ENCODE data around the gene ZNF664. TPM values are rescaled to one million over a fixed set of nuclear protein-coding genes. Genes with fewer than 3 reads are reported as not detected.

Gene ZNF664
- total and polyA plus RNA-seq, 2 of the 13 experiments (the other 11 are each of a cell fraction or from before 2014, with no cell fraction given): 43.9 to 56.5 TPM

- in situ Hi-C loops (cut with HindIII; ENCODE audit: extremely low pct_ligation_motif_present, low pct_unique_long_range_greater_than_20kb): no loop called here
- Histone ChIP-seq H3K36me3 (replicated peaks in 1 of 2; ENCODE audit: control insufficient read depth in 1 of 2, insufficient read depth in 2 of 2, low read length in 2 of 2) (peaks cover 19 to 85% of the 10 kb centered on the region in 2 experiments), H3K79me2 (ENCODE audit: insufficient read depth, low read length) (peaks cover 21% of the 10 kb centered on the region), H3K4me1 (ENCODE audit: insufficient read depth, low read length) (0 out of 2 replicates have a peak, but pooled peaks cover 7% of the 10 kb centered on the region), H3K27ac (ENCODE audit: extremely low read length, insufficient read depth, low read length) (no peak overlapping the region), H3K4me3 (replicated peaks in 1 of 3; ENCODE audit: insufficient read depth in 1 of 3, low read depth in 2 of 3, low read length in 3 of 3) (no peak overlapping the region), H3K9ac (ENCODE audit: insufficient read depth, low read depth, low read length) (no peak overlapping the region), H4K20me1 (ENCODE audit: insufficient read depth, low read length) (peaks cover 12% of the 10 kb centered on the region), H2AFZ (ENCODE audit: low read length) (no peak overlapping the region), H3K4me2 (ENCODE audit: low read depth, low read length) (no peak overlapping the region), H3K27me3 (ENCODE audit: control insufficient read depth in 1 of 2, insufficient read depth in 2 of 2, low read length in 2 of 2) (no peaks in the 10 kb centered on the region), H3K9me3 (ENCODE audit: low read length) (no peaks in the 10 kb centered on the region)
- intact Hi-C loops (cut with micrococcal nuclease; ENCODE audit: unreplicated experiment): no loop called here
- ChIA-PET CTCF (ENCODE audit: low intra/inter-chr PET ratio, low total read pairs) (no interaction called here), POLR2A (no interaction called here)
- ATAC-seq (no peak), DNase-seq (ENCODE audit: low spot score) (no peak), FAIRE-seq (no peak)
- BruUV-seq (replicated peaks): no TSS peak
- TF ChIP-seq RFXAP (CRISPR knock-in tag; IDR thresholded peaks at IDR 0.05; ENCODE audit: borderline replicate concordance): no peak
- TF ChIP-seq TMF1 (CRISPR knock-in tag; IDR thresholded peaks at IDR 0.05; ENCODE audit: low read depth): no peak
- no peak for TF ChIP-seq ZBTB7A (CRISPR knock-in tag; IDR thresholded peaks at IDR 0.05)
- TF ChIP-seq NFIC (IDR thresholded peaks at IDR 0.05; ENCODE audit: low read length): no peak
- no peak for TF ChIP-seq NR1H2 (CRISPR knock-in tag; IDR thresholded peaks at IDR 0.05; ENCODE audit: borderline replicate concordance, low read depth)
- TF ChIP-seq SP140L (CRISPR knock-in tag; IDR thresholded peaks at IDR 0.05; ENCODE audit: borderline replicate concordance): no peak
- TF ChIP-seq ZNF225 (CRISPR knock-in tag; IDR thresholded peaks at IDR 0.05): no peak
- TF ChIP-seq FOXP4 (CRISPR knock-in tag; IDR thresholded peaks at IDR 0.05): no peak
- no peak for TF ChIP-seq SP4 (CRISPR knock-in tag; IDR thresholded peaks at IDR 0.05)
- TF ChIP-seq ZBTB39 (CRISPR knock-in tag; IDR thresholded peaks at IDR 0.05): no peak
- no peak for TF ChIP-seq HOMEZ (CRISPR knock-in tag; IDR thresholded peaks at IDR 0.05; ENCODE audit: low read depth)
- TF ChIP-seq IRF9 (CRISPR knock-in tag; IDR thresholded peaks at IDR 0.05; ENCODE audit: borderline replicate concordance): no peak
- 96% methylated on average over 6 of the region's 6 CpGs for WGBS (ENCODE audit: low lambda C conversion rate)
These were observed 29.1 kb downstream of the ZNF664 start for GRCh38 chr12:124002021-124002644.
